HG03565 (cell line): Measurements from ENCODE around the gene FAP.

Source experiments
- ATAC-seq: cut with Tn5 transposase; IDR thresholded peaks from one replicate; pipeline ENCODE4 v1.9.1; 2021; ENCODE audit warnings: mild to moderate bottlenecking, moderate library complexity; ENCODE audit not compliant: unreplicated experiment

Gene FAP

GRCh38 chr2:162138310-162138709 is 104.9 kb downstream of the FAP start:
- no peak for ATAC-seq

- no peak for ATAC-seq
Measured at GRCh38 chr2:162127422-162127821, 115.8 kb downstream of the FAP start.

GRCh38 chr2:162126527-162126926 is 116.7 kb downstream of the FAP start:
- peak; percentile 9 for ATAC-seq

GRCh38 chr2:162126111-162126519 is 117.1 kb downstream of the FAP start:
- peak; percentile 95 for ATAC-seq

- no peak for ATAC-seq
Measured at GRCh38 chr2:162125138-162125537, 118.1 kb downstream of the FAP start.

- ATAC-seq: peak; percentile 33
Measured at GRCh38 chr2:162123806-162124758, 119.2 kb downstream of the FAP start.
